ENCODE data around the gene WDR3.

Gene WDR3

GRCh38 chr1:117942293-117942692, 12.8 kb downstream of the WDR3 start:
- DNase-seq, result no peak

GRCh38 chr1:117952386-117952785, 22.8 kb downstream of the WDR3 start:
- DNase-seq, result no peak

- DNase-seq, result no peak
Measured at GRCh38 chr1:117959364-117959763, 29.8 kb downstream of the WDR3 start.

- DNase-seq, result no peak
Measured at GRCh38 chr1:117964290-117965038, 34.9 kb downstream of the WDR3 start.

- peak in 8 of 58 donors; percentile 1 to 46 (median 6) for DNase-seq
Measured at GRCh38 chr1:117967477-117967876, 37.9 kb downstream of the WDR3 start.

- peak in 3 of 58 donors; percentile 1 to 8 (median 3) for DNase-seq
Measured at GRCh38 chr1:117967881-117968280, 38.3 kb downstream of the WDR3 start.

- DNase-seq, result peak in 4 of 58 donors; percentile 1 to 19 (median 12)
Measured at GRCh38 chr1:117970252-117970651, 40.7 kb downstream of the WDR3 start.

- DNase-seq, result no peak
Measured at GRCh38 chr1:117971777-117972176, 42.2 kb downstream of the WDR3 start.

- DNase-seq, result no peak
Measured at GRCh38 chr1:117976381-117976780, 46.8 kb downstream of the WDR3 start.

GRCh38 chr1:117981455-117982192, 52.1 kb downstream of the WDR3 start:
- DNase-seq, result no peak

- DNase-seq, result no peak
Measured at GRCh38 chr1:117985239-117985638, 55.7 kb downstream of the WDR3 start.

- DNase-seq, result no peak
Measured at GRCh38 chr1:117985973-117986372, 56.4 kb downstream of the WDR3 start.

GRCh38 chr1:118004312-118004711, 74.8 kb downstream of the WDR3 start:
- DNase-seq, result no peak

GRCh38 chr1:118007391-118007790, 77.9 kb downstream of the WDR3 start:
- DNase-seq, result no peak

GRCh38 chr1:118008011-118008410, 78.5 kb downstream of the WDR3 start:
- DNase-seq, result no peak

GRCh38 chr1:118012515-118013124, 83.1 kb downstream of the WDR3 start:
- no peak for DNase-seq

- DNase-seq, result no peak
Measured at GRCh38 chr1:118013336-118013735, 83.8 kb downstream of the WDR3 start.

GRCh38 chr1:118013938-118014337, 84.4 kb downstream of the WDR3 start:
- DNase-seq, result no peak

All from anterior cingulate cortex (tissue), 58 donors.